Stimulated activated CD4-positive, alpha-beta T cell treated with anti-CD3 and anti-CD28 coated beads, Interleukin-4, amount 100 ng/mL, for 48 hours (primary cell): ENCODE data around the gene ACER3.
"Not testable (repeated sequence)": the region's sequence is repeated elsewhere in the genome, so short reads cannot be mapped to it uniquely, and the experiment has no call there.

ENCODE experiments used
- DNase-seq, 2 donors: peaks; one replicate each; pipeline ENCODE4 v3.0.0-alpha.2; 2020; ENCODE audit warnings: low read depth in 2 of 2

ACER3 gene

DNA sequence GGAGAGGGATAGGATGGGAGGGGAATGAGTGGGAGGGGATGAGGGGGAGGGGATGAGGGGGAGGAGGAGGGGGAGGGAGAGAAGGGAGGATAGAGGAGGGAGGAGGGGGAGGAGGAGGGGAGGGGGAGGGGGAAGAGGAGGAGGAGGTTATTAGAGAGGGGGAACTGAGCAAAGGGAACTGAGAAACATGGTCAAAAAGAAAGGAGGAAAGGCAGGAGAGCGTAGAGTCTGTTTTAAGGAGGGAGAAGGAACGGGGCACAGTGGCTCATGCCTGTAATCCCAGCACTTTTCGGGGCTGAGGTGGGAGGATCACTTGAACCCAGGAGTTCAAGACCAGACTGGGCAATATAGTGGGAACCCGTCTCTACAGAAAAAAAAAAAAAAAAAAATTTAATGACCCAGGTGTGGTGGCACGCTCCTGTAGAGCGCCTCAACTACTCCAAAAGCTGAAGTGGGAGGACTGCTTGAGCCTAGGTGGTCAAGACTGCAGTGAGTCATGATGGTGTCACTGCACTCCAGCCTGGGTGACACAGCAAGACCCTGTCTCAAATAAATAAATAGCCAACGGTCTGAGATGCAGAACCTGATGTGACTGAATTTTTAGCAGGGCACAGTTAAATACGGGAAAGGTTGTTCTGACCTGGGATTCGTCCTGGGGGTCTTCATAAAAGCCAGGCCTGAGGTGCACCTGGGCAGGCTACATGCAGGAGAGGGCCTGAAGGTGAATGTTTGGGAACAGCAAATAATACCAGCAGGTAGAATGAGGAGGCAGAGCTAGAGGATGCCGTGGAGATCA, 177.5 kb downstream of the ACER3 start:
- DNase-seq, result no peak

DNA sequence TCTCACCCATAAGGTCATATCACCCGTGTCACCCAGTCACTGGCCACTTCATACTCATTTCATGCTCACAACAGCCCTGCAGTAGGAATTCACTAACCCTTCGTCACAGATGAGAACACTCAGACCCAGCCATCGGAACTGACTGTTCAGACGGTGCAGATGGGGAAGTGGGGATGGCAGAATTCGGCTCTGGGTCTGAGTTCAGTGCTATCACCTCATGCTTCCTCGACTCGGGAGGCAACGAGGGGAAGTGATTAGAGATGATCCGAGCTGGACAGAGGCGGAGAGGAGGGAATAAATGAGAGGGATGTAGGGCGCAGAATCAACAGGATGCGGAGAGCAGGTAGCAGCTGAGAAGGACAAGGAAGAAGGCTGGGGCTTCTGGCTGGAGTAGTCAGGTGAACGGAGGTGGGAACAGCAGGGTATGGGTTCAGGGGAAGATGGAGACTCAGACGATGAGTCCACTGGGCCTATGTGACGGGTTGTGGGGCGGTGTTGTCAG, 178.2 kb downstream of the ACER3 start:
- DNase-seq, result no peak

DNA sequence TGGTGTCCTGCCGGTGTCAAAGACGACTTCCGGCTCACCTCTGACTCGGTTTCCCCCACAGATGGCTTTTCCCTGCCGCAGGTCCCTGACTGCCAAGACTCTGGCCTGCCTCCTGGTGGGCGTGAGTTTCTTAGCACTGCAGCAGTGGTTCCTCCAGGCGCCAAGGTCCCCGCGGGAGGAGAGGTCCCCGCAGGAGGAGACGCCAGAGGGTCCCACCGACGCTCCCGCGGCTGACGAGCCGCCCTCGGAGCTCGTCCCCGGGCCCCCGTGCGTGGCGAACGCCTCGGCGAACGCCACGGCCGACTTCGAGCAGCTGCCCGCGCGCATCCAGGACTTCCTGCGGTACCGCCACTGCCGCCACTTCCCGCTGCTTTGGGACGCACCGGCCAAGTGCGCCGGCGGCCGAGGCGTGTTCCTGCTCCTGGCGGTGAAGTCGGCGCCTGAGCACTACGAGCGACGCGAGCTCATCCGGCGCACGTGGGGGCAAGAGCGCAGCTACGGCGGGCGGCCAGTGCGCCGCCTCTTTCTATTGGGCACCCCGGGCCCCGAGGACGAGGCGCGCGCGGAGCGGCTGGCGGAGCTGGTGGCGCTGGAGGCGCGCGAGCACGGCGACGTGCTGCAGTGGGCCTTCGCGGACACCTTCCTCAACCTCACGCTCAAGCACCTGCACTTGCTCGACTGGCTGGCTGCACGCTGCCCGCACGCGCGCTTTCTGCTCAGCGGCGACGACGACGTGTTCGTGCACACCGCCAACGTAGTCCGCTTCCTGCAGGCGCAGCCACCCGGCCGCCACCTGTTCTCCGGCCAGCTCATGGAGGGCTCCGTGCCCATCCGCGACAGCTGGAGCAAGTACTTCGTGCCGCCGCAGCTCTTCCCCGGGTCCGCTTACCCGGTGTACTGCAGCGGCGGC, 179.0 kb downstream of the ACER3 start:
- DNase-seq, result peak in 1 of 2 donors; percentile 16

DNA sequence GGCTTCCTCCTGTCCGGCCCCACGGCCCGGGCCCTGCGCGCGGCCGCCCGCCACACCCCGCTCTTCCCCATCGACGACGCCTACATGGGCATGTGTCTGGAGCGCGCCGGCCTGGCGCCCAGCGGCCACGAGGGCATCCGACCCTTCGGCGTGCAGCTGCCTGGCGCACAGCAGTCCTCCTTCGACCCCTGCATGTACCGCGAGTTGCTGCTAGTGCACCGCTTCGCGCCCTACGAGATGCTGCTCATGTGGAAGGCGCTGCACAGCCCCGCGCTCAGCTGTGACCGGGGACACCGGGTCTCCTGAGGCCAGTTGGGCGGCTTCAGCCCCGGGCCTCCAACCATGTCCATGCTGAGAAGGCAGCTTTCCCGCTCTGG, 179.7 kb downstream of the ACER3 start:
- DNase-seq, result no peak

DNA sequence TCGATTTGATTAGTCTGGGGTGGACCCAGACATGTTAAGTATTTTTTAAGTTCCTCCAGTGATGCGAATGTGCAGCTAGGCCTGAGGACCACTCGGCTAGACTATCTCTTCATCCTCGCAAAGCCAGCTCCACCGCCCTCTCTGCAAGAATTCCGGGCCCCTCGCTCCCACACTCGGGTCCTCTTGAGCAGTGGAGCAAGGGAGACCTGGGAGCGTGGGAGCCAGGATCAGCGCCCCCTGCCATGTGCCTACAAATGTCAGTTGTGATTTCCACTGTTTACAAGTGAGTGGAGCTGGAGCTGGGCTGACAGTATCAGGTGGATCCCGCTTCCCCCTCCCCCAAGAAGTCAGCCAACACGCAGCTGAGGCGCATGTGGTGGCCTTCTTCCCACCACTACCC, 180.2 kb downstream of the ACER3 start:
- DNase-seq, result no peak

DNA sequence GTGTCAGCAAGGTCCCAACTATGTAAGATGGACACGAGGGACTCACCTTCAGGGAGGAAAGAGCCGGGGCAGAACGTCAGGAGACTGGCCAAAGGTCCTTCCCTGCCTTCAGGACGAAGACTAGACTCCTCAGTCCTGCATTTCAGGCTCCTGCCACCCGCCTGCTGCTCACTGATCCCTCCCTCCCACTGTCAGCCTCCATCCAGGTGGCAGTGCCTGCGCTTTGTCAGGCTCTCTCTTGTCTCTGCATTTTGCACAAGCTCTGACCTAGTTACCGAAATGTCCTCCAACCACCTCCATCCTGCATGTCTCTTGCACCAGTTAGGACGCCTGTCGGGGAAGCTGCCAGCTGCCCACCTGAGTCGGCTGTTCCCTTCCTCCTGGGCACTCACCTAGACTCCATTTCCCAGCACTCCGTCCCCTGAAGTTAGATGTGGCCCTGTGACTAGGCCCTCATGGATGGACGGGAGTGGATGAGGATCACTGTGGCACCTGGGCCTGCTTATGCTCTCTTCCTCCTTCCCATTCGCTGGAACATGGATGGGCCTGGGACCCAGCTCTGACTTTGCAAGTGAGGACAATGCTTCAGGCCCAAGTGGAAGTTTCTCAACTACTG, 181.5 kb downstream of the ACER3 start:
- DNase-seq, result no peak

DNA sequence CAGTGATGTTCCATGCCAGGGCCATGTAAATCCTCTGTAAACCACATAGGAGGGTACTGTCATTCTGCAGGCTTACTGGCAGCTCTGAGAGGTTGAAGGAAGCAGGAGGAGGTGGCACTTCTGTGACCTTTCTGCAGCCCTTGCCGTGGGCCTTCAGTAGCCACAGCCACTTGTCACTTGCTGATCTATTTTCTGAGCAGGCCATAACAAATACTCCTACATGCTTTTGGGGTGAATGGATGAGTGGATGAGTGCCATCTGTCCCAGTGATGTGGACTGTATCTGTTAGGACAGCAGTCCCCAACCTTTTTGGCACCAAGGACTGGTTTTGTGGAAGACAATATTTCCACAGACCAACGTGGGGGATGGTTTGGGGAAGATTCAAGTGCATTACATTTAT, 183.6 kb downstream of the ACER3 start:
- no peak for DNase-seq

DNA sequence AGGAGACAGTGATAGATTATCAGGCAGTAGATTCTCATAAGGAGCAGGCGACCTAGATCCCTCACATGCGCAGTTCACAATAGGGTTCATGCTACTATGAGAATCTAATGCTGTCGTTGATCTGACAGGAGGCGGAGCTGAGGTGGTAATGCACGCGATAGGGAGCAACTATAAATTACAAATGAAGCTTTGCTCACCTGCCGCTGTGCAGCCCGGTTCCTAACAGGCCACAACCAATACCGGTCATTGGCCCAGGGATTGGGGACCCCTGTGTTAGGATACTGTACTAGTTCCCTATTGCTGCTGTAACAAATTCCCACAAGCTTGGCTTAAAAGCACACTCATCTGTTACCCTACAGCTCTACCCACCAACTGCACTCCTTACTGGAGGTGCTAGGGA, 184.2 kb downstream of the ACER3 start:
- no peak for DNase-seq

DNA sequence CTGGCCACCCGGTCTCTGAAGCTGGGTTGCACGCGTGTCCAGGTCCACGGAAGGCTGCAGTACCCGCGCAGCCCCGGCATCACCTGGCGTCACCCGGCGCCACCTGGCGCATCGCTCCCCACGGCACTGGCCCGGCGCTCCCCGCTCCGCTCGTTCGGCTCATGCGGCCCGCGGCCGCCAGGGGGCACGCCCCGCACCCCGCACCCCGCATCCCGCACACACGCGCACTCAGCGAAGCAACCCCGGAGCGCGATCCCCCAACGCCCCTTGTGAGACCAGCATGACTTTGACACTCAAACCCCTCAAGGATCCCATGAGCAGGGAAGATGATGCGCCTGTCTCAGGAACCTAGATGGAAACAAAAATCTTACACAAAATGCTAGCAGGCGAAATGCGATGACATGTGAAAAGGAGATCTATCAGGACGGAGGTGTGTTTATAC, 185.4 kb downstream of the ACER3 start:
- peak; percentile 52 for DNase-seq

DNA sequence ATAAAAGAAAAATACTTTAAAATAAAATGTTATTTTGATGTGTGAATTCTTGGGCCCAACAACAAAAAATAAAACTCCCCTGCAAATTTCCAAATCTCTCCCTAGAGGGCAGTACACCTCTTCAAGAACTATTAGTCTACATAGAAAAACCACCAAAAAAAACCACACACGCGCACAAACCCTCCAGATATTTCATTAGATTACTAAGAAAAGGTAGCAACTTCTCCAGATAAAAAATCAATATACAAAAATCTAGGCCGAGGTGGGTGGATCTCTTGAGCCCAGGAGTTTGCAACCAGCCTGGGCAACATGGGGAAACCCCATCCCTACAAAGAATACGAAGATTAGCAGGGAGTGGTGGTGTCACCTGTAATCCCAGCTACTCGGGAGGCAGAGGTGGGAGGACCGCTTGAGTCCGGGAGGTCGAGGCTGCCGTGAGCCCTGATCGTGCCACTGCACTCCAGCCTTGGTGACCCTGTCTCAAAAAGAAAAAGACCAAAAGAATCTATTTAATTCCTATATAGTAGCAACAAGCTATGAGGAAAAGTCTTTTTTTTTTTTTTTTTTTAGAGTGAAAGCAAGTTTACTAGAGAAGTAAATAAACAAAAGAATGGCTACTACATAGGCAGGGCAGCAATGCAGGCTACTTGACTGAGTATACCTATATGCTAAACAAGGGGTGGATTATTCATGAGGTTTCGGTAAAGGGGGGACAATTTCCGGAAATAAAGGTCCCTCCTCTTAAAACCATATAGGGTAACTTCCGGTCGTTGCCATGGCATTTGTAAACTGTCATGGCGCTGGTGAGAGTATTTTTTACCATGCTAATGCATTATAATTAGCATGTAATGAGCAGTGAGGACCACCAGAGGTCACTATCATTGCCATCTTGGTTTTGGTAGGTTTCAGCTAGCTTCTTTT, 186.5 kb downstream of the ACER3 start:
- peak; percentile 44 to 56 for DNase-seq

DNA sequence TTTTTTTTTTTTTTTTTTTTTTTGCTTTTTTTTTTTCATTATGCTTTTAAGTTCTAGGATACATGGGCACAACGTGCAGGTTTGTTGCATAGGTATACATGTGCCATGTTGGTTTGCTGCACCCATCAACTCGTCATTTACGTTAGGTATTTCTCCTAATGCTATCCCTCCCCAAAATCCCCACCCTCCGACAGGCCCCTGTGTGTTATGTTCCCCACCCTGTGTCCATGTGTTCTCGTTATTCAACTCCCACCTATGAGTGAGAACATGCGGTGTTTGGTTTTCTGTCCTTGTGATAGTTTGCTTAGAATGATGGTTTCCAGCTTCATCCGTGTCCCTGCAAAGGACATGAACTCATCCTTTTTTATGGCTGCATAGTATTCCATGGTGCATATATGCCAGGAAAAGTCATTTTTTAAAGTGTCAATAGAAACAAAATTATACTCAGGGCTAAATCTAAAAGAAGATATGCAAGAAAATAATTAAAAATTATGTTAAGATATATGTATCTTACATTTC, 187.3 kb downstream of the ACER3 start:
- DNase-seq, result not testable (repeated sequence)

DNA sequence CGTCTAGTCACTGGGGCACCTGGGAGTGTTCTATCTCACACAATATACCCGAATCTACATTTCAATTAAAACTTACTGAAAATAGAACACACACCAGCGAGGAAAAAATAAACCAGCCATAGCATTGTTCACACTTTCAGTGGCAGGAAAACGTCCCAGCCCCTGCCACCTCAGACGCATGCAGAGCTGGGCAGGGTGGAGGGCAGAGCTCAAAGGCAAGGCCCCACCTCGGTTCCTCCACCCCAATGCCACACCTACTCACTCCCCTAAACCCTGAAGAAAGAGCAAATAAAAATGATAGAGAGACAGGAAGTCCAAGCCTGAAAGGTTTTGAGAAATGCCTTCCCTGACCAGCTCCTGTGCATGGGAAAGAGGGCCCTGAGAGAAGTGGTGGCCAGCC, 188.3 kb downstream of the ACER3 start:
- no peak for DNase-seq

DNA sequence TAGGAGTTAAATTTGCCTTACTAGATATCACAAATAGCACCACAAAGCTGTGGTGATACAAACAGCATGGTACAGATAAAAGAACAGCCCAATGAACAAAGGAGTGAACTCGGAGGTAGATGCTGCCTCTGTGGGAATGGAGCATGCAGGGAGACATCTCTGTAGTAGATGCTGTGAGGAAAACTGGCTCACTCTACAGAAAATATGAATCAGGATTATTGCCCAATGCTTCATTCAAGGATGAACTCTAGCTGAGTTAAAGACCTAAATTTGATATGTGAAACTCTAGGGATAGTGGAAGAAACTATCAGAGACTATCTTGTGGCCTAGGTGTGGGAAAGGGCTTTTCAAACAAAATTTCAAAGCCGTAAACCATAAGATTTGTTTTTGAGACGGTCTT, 190.8 kb downstream of the ACER3 start:
- DNase-seq, result no peak

DNA sequence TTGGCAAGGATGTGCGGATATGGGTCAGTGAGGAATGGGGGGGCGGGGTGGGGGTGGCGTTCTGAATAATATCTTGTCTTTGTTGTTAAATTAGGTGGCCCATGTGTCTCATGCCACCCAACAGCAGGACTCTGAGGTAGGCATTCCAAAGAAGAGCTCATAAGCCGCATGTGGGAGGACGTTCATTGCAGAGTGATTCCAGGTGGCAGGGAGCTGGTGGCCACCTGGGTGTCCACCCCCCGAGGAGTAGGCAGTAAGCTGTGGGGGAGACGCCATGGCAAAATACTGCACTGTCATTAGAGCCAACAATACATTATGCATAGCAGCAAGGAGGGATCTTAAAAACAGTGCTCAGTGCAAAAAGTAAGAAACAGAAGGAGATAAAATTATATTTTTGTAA, 191.8 kb downstream of the ACER3 start:
- DNase-seq, result no peak

DNA sequence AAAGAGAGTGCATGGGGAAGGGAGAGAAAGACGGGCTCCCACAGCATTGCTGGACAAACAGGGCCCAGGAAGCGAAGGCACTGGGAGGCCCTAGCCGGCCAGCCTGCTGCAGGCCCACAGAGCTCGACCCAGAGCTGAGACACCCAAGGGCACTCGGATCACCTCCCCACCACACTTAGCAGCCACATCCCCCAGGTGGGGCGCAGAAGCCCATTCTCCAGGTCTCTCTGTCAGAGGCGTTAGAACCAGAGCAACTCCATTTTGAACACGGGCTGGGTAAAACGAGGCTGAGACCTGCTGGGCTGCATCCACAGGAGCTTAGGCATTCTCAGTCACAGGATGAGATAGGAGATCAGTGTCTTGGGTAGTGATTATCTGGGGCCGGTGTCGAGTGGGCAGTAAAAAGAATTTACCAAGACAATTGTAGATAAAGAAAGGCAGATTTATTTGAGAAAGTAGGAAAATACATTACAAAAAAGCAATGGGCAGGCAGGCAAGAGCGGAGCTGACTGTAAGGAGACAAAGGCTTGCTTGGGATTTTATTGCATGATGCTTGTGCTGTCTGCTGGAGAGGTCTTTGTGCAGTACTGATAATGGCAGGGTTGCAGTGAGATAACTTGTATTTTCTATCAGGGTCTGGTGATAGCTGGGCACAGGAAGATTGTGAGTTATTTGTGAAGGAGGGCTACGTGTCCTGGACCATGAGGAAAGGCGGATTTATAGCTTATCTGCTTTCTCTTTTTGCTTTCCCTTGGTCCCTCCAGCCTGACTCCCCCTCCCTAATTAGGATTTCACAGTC, 192.7 kb downstream of the ACER3 start:
- no peak for DNase-seq

DNA sequence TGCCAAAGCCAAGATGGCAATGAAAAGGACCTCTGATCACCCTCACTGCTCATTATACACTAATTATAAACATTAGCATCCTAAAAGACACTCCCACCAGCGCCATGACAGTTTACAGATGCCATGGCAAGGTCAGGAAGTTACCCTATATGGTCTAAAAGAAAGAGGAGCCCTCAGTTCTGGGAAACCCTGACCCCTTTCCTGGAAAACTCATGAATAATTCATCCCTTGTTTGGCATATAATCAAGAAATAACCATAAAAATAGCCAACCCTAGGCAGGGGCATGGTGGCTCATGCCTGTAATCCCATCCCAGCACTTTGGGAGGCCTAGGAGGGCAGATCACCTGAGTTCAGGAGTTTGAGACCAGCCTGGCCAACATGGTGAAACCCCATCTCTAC, 193.4 kb downstream of the ACER3 start:
- DNase-seq, result no peak

DNA sequence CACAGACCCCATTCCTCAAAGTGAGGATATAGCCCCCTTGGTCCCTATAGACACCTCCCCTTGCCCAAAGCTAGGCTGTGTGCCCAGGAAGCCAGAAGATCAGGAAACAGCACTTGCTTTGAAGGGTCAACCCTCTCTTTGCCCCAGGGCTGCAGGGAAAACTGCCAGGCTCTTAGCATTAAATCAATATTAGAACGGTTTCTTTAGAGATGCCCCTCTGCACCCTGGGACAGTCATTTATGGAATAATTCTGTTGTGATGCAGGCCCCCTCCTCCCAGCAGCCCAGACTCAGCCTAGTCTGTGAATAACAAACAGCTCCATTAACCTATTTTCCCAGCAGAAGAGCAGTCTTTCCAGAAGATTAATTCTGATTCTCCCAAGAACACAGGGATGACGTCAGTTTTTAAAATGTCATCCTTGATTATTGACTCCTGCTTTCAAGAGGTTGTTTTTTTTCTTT, 194.4 kb downstream of the ACER3 start:
- no peak for DNase-seq

DNA sequence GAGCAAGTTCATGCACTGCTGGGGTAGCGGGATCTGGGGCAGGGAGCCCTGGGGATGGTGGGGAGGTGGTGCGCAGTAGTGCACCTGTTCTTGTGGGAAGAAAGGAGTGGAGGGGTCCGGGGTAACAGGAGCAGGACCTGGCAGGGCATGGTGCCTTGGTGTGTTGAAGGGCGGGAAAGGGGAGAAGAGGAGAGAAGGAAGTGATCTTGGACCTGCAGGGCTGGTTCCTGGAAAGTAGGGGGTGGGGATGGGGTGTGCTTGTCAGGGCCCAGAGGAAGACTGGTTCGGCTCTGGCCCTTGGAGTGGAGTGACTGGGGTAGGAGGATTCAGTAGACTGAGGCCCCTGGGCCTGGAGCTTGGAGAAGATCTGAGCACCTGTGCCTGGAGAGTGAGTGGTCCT, 195.2 kb downstream of the ACER3 start:
- DNase-seq, result no peak

DNA sequence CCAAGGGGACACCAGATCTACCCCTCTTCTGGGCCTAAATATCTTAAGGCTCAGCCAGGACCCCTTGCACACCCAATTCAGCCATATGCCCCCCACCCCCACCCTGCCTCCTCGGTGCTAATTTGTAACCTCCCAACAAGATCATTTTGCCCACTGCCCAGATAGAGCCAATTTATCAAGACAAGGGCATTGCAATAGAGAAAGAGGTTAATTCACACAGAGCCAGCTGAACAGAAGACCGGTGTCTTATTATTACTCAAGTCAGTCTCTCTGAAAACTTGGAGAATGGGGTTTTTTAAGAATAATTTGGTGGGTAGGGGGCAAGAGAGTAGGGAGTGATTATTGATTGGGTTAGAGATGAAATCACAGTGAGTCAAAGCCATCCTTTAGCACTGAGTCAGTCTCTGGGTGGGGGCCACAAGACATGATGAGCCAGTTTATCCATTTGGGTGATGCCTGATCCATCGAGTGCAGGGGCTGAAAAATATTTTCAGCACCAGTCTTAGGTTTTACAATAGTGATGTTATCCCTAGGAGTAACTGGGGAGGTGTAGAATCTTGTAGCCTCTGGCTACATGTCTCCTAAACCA, 196.2 kb downstream of the ACER3 start:
- DNase-seq, result no peak
